Right atrium auricular region (tissue), 2 donors: ENCODE measurements around the gene KDM6B. TPM values are rescaled to one million over a fixed set of nuclear protein-coding genes. Genes with fewer than 3 reads are reported as not detected.
A peak's percentile ranks its signal among the peaks of the same experiment; 100 is the strongest.

Experiments
- DNase-seq: peaks from one replicate; pipeline ENCODE4 v3.0.0-alpha.2; 2019; ENCODE audit warnings: low spot score
- H3K27ac ChIP-seq, 2 donors: fragments of 200-600 bp; sonication (generic); 1 replicate in 1 of 2; 2 replicates in 1 of 2; pipeline ENCODE4 v1.5.1; 2016 to 2019
- H3K27me3 ChIP-seq, 2 donors: fragments of 200-600 bp; sonication (generic); one replicate each; pipeline versions ENCODE4 v1.5.1 to v1.6.0; 2017 to 2019
- H3K36me3 ChIP-seq: fragments of 200-600 bp; sonication (generic); one replicate; pipeline ENCODE4 v1.5.1; 2016
- H3K4me1 ChIP-seq, 2 donors: fragments of 200-600 bp; sonication (generic); one replicate each; pipeline versions ENCODE4 v1.5.1 to v1.6.0; 2017 to 2019
- H3K4me3 ChIP-seq, 2 donors: fragments of 200-600 bp; sonication (generic); 1 replicate in 1 of 2; 2 replicates in 1 of 2; pipeline ENCODE4 v1.5.1; 2017 to 2019; ENCODE audit warnings: mild to moderate bottlenecking in 1 of 2, moderate library complexity in 1 of 2
- H3K9me3 ChIP-seq, 2 donors: fragments of 200-600 bp; sonication (generic); one replicate each; pipeline ENCODE4 v1.5.1; 2019
- total RNA-seq, 2 donors: library from RNA; depleted of rRNA; stranded (reverse); fragments of >200 nt; gene quantifications; one replicate each; pipeline ENCODE4 v1.1.0, GENCODE V29; 2016
- TF ChIP-seq, protein P1 (sequence below), 2 donors: fragments of 200-600 bp; sonication (generic); IDR thresholded peaks; one replicate each; pipeline ENCODE4 v1.5.1; 2019; ENCODE audit warnings: antibody characterized with exemption in 2 of 2

The KDM6B gene
- total RNA-seq, 2 donors from 2014 or later = 11.0 to 11.1 TPM

DNA sequence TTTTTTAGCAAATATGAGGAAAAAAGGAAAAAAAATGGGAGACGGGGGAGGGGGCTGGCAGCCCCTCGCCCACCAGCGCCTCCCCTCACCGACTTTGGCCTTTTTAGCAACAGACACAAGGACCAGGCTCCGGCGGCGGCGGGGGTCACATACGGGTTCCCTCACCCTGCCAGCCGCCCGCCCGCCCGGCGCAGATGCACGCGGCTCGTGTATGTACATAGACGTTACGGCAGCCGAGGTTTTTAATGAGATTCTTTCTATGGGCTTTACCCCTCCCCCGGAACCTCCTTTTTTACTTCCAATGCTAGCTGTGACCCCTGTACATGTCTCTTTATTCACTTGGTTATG lies 19.6 kb downstream of the KDM6B start:
- H3K36me3 ChIP-seq = peaks cover 48% of the 10 kb centered on the region
- TF ChIP-seq, protein P1, sequence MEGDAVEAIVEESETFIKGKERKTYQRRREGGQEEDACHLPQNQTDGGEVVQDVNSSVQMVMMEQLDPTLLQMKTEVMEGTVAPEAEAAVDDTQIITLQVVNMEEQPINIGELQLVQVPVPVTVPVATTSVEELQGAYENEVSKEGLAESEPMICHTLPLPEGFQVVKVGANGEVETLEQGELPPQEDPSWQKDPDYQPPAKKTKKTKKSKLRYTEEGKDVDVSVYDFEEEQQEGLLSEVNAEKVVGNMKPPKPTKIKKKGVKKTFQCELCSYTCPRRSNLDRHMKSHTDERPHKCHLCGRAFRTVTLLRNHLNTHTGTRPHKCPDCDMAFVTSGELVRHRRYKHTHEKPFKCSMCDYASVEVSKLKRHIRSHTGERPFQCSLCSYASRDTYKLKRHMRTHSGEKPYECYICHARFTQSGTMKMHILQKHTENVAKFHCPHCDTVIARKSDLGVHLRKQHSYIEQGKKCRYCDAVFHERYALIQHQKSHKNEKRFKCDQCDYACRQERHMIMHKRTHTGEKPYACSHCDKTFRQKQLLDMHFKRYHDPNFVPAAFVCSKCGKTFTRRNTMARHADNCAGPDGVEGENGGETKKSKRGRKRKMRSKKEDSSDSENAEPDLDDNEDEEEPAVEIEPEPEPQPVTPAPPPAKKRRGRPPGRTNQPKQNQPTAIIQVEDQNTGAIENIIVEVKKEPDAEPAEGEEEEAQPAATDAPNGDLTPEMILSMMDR (IDR thresholded peaks at IDR 0.05) = no peak
- H3K27ac ChIP-seq = peak overlapping the region in 1 of 2 donors; percentile 90
- no peak overlapping the region for H3K4me3 ChIP-seq
- no peak for DNase-seq
- H3K9me3 ChIP-seq = no peaks in the 10 kb centered on the region
- no peaks in the 10 kb centered on the region for H3K27me3 ChIP-seq
- H3K4me1 ChIP-seq = peaks cover 0 to 43% of the 10 kb centered on the region in 2 donors

DNA sequence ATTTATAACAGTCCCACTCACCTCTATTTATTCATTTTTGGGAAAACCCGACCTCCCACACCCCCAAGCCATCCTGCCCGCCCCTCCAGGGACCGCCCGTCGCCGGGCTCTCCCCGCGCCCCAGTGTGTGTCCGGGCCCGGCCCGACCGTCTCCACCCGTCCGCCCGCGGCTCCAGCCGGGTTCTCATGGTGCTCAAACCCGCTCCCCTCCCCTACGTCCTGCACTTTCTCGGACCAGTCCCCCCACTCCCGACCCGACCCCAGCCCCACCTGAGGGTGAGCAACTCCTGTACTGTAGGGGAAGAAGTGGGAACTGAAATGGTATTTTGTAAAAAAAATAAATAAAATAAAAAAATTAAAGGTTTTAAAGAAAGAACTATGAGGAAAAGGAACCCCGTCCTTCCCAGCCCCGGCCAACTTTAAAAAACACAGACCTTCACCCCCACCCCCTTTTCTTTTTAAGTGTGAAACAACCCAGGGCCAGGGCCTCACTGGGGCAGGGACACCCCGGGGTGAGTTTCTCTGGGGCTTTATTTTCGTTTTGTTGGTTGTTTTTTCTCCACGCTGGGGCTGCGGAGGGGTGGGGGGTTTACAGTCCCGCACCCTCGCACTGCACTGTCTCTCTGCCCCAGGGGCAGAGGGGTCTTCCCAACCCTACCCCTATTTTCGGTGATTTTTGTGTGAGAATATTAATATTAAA lies 20.2 kb downstream of the KDM6B start:
- Histone ChIP-seq H3K9me3 (no peaks in the 10 kb centered on the region), H3K4me3 (peak overlapping the region; percentile 62 to 64), H3K27ac (peak overlapping the region; percentile 30 to 90), H3K27me3 (no peaks in the 10 kb centered on the region), H3K4me1 (peaks cover 0 to 48% of the 10 kb centered on the region in 2 donors), H3K36me3 (peaks cover 43% of the 10 kb centered on the region)
- TF ChIP-seq, protein P1 (IDR thresholded peaks at IDR 0.05) = no peak
- DNase-seq = no peak

DNA sequence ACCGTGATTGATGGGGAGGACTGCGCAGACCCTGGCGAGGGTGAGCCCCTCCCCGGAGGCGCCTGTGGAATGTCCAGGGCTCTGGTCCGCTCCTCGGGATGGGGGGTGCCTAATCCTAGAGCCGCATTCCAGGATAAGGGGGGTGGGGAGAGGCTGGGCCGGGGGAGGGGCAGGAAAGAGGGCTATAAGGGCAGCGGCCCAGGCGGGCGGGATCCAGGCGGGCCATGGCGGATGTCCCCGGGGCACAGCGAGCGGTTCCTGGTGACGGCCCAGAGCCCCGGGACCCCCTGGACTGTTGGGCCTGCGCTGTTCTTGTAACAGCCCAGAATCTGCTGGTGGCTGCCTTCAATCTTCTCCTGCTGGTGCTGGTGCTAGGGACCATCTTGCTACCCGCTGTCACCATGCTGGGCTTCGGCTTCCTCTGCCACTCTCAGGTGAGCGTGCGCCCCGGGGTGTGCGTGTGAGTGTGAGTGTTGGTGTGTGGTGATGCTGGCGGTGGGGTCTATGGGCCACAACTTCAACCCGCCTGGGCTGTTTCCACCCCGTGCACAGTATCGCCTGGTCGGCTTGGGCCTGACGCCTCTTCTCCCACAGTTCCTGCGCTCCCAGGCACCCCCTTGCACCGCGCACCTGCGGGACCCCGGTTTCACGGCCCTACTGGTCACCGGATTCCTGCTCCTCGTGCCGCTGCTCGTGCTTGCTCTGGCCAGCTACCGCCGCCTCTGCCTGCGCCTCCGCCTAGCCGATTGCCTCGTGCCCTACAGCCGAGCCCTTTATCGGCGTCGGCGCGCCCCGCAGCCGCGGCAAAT lies 21.0 kb downstream of the KDM6B start, which contains the start of gene TMEM88:
Gene TMEM88 (plus strand): TSS at position 216 of the 809 bp plus-strand sequence. CDS start 9 bp downstream, at position 225.
- no peak for DNase-seq

DNA sequence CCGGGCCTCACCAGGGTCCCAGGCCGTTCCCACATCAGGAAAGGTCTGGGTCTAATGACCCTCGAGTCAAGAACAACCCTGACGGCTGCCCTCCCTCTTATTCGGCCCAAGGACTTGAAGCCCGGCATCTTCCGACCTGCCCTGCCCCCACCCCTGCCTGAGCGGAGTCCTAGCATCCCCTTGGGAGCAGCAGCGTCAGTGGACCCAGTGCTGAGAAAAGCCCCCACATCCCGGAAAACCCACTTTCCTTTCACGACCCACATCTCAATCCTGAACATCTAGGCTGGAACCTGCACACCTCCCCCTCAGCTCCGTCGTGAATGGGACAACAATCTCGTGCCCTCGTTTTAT lies 21.6 kb downstream of the KDM6B start:
- Histone ChIP-seq H3K36me3 (peaks cover 29% of the 10 kb centered on the region), H3K9me3 (no peaks in the 10 kb centered on the region), H3K4me1 (peaks cover 0 to 51% of the 10 kb centered on the region in 2 donors), H3K27ac (peak overlapping the region; percentile 90 to 98), H3K4me3 (peak overlapping the region; percentile 62 to 64), H3K27me3 (no peaks in the 10 kb centered on the region)
- no peak for DNase-seq
- TF ChIP-seq, protein P1 (IDR thresholded peaks at IDR 0.05) = no peak

More for the DNA sequence above, 21.0 kb downstream of the KDM6B start, which contains the start of gene TMEM88:
- peak within 1 kb of the TSS; percentile 62 to 64 for H3K4me3 ChIP-seq
- H3K27ac ChIP-seq = peak within 1 kb of the TSS; percentile 90 to 98
- no peaks in the 10 kb centered on the region for H3K9me3 ChIP-seq
- H3K27me3 ChIP-seq = no peaks in the 10 kb centered on the region
- H3K36me3 ChIP-seq = peaks cover 34% of the 10 kb centered on the region
- TF ChIP-seq, protein P1 (IDR thresholded peaks at IDR 0.05) = no peak
- H3K4me1 ChIP-seq = peaks cover 0 to 51% of the 10 kb centered on the region in 2 donors

DNA sequence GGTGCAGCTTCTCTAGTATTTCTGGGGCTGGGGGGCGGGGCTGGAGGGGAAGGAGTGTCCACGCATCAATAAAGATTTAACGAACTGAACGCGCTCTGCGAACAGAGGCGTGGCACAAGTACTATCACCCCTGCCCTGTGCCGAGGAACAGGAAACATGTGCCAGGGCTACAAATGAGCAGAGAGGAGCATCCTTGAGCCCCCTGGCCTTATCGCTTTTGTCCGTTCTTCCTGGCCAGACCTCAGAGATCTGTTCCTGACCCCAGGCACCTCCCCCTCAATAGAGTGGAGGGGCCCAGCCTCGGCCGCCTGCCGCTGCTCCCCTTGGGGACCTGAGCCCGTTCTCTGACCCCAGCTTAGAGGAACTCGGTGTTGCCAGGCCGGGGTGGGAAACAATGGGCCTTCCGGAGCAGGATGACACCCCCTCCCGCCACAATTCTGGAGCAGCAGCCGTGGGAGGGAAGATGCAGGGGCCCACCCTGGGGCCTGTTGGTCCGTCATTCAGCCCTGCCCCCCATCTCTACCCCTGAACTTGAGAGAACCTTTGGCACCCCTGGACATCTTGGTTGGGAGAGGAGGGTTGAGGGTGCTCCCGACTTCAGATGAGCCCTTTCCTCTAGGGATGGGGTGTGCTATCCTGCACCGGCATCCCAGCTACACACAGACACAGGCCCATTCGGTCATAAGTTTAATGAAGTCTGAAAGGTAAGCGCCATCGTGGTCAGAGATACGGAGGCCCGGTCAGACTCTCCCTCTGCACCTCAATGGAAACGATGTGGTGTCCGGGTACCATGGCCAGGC lies 22.2 kb downstream of the KDM6B start:
- H3K36me3 ChIP-seq = peaks cover 23% of the 10 kb centered on the region
- no peak for DNase-seq
- peak overlapping the region; percentile 90 to 98 for H3K27ac ChIP-seq
- peaks cover 0 to 51% of the 10 kb centered on the region in 2 donors for H3K4me1 ChIP-seq
- TF ChIP-seq, protein P1 (IDR thresholded peaks at IDR 0.05) = no peak
- peak overlapping the region; percentile 62 to 64 for H3K4me3 ChIP-seq
- no peaks in the 10 kb centered on the region for H3K9me3 ChIP-seq
- H3K27me3 ChIP-seq = no peaks in the 10 kb centered on the region
